ENCODE results near the gene ECI2. TPM values are rescaled to one million over a fixed set of nuclear protein-coding genes. Genes with fewer than 3 reads are reported as not detected.

ECI2 gene
- total and polyA plus RNA-seq, 2 of the 13 experiments (the other 11 are each of a cell fraction or from before 2014, with no cell fraction given), result 78.5 to 228 TPM

- TF ChIP-seq RERE (CRISPR knock-in tag; IDR thresholded peaks at IDR 0.05; ENCODE audit: low read depth) (no peak; the same call in 1 of the 2 replicates), SMARCE1 (IDR thresholded peaks at IDR 0.05; ENCODE audit: borderline replicate concordance) (no peak), SNAI1 (CRISPR knock-in tag; IDR thresholded peaks at IDR 0.05; ENCODE audit: borderline replicate concordance) (no peak), FOXA1 (IDR thresholded peaks at IDR 0.05) (no peak), FOXA1 (CRISPR knock-in tag; IDR thresholded peaks at IDR 0.05) (no peak), ZNF280B (CRISPR knock-in tag; IDR thresholded peaks at IDR 0.05; ENCODE audit: borderline replicate concordance) (peak; percentile 76; the same call in 1 of the 2 replicates), TMF1 (CRISPR knock-in tag; IDR thresholded peaks at IDR 0.05; ENCODE audit: low read depth) (0 out of 2 replicates have a peak, but pooled peaks have one; percentile 89), FOXK2 (IDR thresholded peaks at IDR 0.05) (no peak), ZNF383 (CRISPR knock-in tag; IDR thresholded peaks at IDR 0.05; ENCODE audit: borderline replicate concordance) (no peak), CAMTA2 (CRISPR knock-in tag; IDR thresholded peaks at IDR 0.05; ENCODE audit: borderline replicate concordance) (no peak; the same call in 1 of the 2 replicates), ZNF660 (CRISPR knock-in tag; IDR thresholded peaks at IDR 0.05; ENCODE audit: borderline replicate concordance, low read depth) (no peak; the same call in 1 of the 2 replicates), ZNF720 (CRISPR knock-in tag; IDR thresholded peaks at IDR 0.05) (no peak), HMG20B (CRISPR knock-in tag; conservative IDR thresholded peaks at IDR 0.05) (no peak), MZF1 (CRISPR knock-in tag; IDR thresholded peaks at IDR 0.05; ENCODE audit: borderline replicate concordance) (no peak), ATRX (CRISPR knock-in tag; IDR thresholded peaks at IDR 0.05; ENCODE audit: borderline replicate concordance) (no peak), REST (IDR thresholded peaks at IDR 0.05; ENCODE audit: borderline replicate concordance in 1 of 2, low read depth in 1 of 2, low read length in 2 of 2) (no peak; a peak in 1 of 4 replicates), ATF7-NPFF (CRISPR knock-in tag; IDR thresholded peaks at IDR 0.05; ENCODE audit: low read depth) (peak; percentile 78), ZSCAN9 (CRISPR knock-in tag; IDR thresholded peaks at IDR 0.05; ENCODE audit: borderline replicate concordance) (no peak; the same call in 1 of the 2 replicates)
Measured at GRCh38 chr6:4134841-4135664, at the start of gene ECI2 (continued).

All from HepG2 (cell line).